KMS-11 (cell line): ENCODE data around the gene BEAN1.

ENCODE experiments used
- H2AFZ ChIP-seq: fragments of 200-600 bp; sonication (generic); 2 replicates; pipeline ENCODE4 v1.6.1; 2016; ENCODE audit warnings: antibody characterized with exemption, mixed run types, low read depth
- H3K27ac ChIP-seq: fragments of 200-600 bp; sonication (generic); 2 replicates; pipeline ENCODE4 v1.6.1; 2016; ENCODE audit warnings: mild to moderate bottlenecking, mixed run types
- H3K27me3 ChIP-seq: fragments of 200-600 bp; sonication (generic); 2 replicates; pipeline ENCODE4 v1.6.1; 2017; ENCODE audit warnings: mild to moderate bottlenecking, low read depth, mixed run types, moderate library complexity; ENCODE audit not compliant: insufficient read depth
- H3K36me3 ChIP-seq: fragments of 200-600 bp; sonication (generic); 2 replicates; pipeline ENCODE4 v1.6.1; 2017; ENCODE audit warnings: mild to moderate bottlenecking, mixed run types; ENCODE audit not compliant: insufficient read depth
- H3K4me1 ChIP-seq: fragments of 200-600 bp; sonication (generic); 2 replicates; pipeline ENCODE4 v1.6.1; 2016; ENCODE audit warnings: mild to moderate bottlenecking, low read depth, mixed run types; ENCODE audit not compliant: poor library complexity, severe bottlenecking
- H3K4me2 ChIP-seq: fragments of 200-600 bp; sonication (generic); 2 replicates; pipeline ENCODE4 v1.7.0; 2016; ENCODE audit warnings: mild to moderate bottlenecking, mixed run types
- H3K4me3 ChIP-seq: fragments of 200-600 bp; sonication (generic); IDR thresholded peaks from 2 replicates; pipeline ENCODE4 v1.6.1; 2017; ENCODE audit warnings: low read depth, low read length, mixed read lengths; ENCODE audit not compliant: insufficient read depth
- H3K79me2 ChIP-seq: fragments of 200-600 bp; sonication (generic); 2 replicates; pipeline ENCODE4 v1.6.1; 2016; ENCODE audit warnings: low read depth, mixed run types; ENCODE audit not compliant: insufficient read depth
- H3K9ac ChIP-seq: fragments of 200-600 bp; sonication (generic); 2 replicates; pipeline ENCODE4 v1.6.1; 2016; ENCODE audit warnings: mild to moderate bottlenecking, mixed run types
- H4K20me1 ChIP-seq: fragments of 200-600 bp; sonication (generic); 2 replicates; pipeline ENCODE4 v1.6.1; 2016; ENCODE audit warnings: mild to moderate bottlenecking, mixed run types; ENCODE audit not compliant: insufficient read depth
- TF ChIP-seq, protein P1 (sequence below): fragments of 200-600 bp; sonication (generic); conservative IDR thresholded peaks from 2 replicates; pipeline ENCODE4 v1.6.1; 2017; ENCODE audit warnings: low read depth, mild to moderate bottlenecking, antibody characterized with exemption, low read length, moderate library complexity, mixed read lengths

BEAN1 gene

DNA sequence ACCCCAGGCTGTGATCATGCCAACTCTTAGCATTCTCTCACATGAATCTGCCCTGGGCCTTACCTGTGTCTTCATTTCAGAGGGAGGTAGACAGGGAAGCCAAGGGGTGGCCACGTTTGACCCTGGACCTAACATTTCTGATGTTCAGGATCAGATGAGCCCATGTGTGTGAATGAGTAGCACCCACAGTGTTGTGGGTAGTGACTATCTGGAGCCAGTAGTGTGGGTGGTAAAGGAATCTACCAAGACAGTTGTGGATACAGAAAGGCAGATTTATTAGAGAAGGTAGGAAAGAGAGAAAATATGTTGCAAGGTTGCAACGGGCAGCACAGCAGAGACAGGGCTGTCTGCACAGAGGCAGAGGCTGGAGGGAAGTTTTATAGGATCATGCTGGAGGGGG lies 62.3 kb downstream of the BEAN1 start:
- H3K4me3 ChIP-seq: no peak overlapping the region
- no peak overlapping the region for H3K27ac ChIP-seq
- no peak overlapping the region for H3K9ac ChIP-seq
- H3K79me2 ChIP-seq: no peaks in the 10 kb centered on the region
- no peak overlapping the region for H2AFZ ChIP-seq
- TF ChIP-seq, protein P1, sequence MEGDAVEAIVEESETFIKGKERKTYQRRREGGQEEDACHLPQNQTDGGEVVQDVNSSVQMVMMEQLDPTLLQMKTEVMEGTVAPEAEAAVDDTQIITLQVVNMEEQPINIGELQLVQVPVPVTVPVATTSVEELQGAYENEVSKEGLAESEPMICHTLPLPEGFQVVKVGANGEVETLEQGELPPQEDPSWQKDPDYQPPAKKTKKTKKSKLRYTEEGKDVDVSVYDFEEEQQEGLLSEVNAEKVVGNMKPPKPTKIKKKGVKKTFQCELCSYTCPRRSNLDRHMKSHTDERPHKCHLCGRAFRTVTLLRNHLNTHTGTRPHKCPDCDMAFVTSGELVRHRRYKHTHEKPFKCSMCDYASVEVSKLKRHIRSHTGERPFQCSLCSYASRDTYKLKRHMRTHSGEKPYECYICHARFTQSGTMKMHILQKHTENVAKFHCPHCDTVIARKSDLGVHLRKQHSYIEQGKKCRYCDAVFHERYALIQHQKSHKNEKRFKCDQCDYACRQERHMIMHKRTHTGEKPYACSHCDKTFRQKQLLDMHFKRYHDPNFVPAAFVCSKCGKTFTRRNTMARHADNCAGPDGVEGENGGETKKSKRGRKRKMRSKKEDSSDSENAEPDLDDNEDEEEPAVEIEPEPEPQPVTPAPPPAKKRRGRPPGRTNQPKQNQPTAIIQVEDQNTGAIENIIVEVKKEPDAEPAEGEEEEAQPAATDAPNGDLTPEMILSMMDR: no peak
- H3K4me2 ChIP-seq: no peak overlapping the region
- H3K36me3 ChIP-seq: no peaks in the 10 kb centered on the region
- H3K27me3 ChIP-seq: no peaks in the 10 kb centered on the region
- H3K4me1 ChIP-seq: peaks cover under 1% of the 10 kb centered on the region
- H4K20me1 ChIP-seq: no peaks in the 10 kb centered on the region

DNA sequence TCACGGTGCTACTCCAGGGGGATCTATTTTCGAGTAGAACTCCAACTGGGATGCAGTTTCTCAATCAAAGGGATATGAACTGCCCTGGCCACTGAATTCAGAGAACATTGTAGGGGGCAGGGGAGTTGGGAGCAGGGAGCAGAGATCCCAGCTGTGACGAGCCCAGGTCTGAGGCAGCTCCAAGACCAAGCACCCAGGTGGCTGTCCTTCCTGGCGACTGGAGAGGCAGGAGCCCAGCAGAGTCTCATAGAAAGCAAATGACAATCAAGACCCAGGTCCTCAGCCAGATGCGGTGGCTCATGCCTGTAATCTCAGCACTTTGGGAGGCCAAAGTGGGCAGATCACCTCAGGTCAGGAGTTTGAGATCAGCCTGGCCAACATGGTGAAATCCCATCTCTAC lies 62.7 kb downstream of the BEAN1 start:
- no peaks in the 10 kb centered on the region for H3K79me2 ChIP-seq
- no peaks in the 10 kb centered on the region for H4K20me1 ChIP-seq
- H3K4me2 ChIP-seq: no peak overlapping the region
- no peaks in the 10 kb centered on the region for H3K36me3 ChIP-seq
- H3K4me1 ChIP-seq: peaks cover 4% of the 10 kb centered on the region
- TF ChIP-seq, protein P1: no peak
- no peak overlapping the region for H3K27ac ChIP-seq
- H3K4me3 ChIP-seq: no peak overlapping the region
- no peak overlapping the region for H3K9ac ChIP-seq
- H2AFZ ChIP-seq: no peak overlapping the region
- H3K27me3 ChIP-seq: no peaks in the 10 kb centered on the region

DNA sequence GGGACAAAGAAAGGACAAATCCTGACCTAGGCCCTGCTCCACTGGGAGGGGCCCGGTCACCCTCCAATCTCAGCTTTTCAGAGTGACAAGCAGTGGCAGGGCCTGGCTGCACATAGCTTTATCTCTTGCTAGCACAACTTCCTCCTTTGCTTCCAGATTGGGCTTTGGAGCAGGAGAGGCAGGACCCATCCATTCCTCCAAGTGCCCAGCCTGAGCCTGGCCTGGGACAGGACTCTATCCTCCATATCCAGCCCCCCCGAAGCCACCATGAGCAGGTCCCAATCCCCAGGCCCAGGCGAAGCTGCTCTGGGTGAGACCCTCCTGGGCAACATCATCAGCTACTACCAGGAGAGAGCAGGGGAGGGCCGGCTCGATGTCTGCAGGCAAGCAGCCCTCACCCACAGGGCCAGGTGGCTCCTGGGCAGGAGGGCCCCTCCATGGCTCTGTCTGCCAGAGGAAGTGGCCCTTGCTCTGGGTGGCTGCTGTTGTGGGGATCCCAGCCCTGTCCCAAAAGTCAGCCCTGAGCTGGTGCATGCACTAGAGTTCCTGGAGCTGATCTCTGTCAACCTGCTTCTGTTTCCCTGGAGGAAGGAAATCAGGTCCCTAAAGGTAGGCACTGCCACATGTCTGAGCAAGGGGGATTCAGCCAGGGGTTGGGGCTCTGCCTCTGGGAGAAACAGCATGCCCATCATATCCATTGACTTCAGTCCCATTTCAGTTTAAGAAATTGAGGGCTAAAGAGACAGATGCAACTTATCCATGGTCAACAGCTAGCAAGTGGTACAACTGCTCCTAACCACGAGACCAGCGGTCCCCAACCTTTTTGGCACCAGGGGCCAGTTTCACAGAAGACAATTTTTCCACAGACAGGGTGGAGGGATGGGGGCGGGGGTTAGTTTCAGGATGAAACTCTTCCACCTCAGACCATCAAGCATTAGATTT lies 64.0 kb downstream of the BEAN1 start:
- Histone ChIP-seq H3K79me2 (no peaks in the 10 kb centered on the region), H2AFZ (no peak overlapping the region), H3K27me3 (no peaks in the 10 kb centered on the region), H3K27ac (no peak overlapping the region), H3K4me3 (no peak overlapping the region), H3K4me2 (no peak overlapping the region), H3K36me3 (no peaks in the 10 kb centered on the region), H4K20me1 (no peaks in the 10 kb centered on the region), H3K9ac (no peak overlapping the region), H3K4me1 (peaks cover 12% of the 10 kb centered on the region)
- TF ChIP-seq, protein P1: no peak

DNA sequence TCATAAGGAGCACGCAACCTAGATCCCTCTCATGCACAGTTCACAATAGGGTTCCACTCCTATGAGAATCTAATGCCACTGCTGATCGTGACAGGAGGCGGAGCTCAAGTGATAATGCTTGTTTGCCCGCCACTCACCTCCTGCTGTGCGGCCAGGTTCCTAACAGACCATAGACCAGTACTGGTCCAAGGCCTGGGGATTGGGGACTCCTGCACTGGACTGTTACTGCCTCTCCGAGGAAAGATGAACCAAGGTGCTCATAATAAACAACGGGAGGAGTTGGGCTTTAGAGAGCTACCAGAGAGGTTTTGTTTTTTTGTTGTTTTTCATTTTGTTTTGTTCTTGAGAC lies 64.6 kb downstream of the BEAN1 start:
- Histone ChIP-seq H3K4me3 (no peak overlapping the region), H3K4me1 (peaks cover 12% of the 10 kb centered on the region), H3K9ac (no peak overlapping the region), H2AFZ (no peak overlapping the region), H4K20me1 (no peaks in the 10 kb centered on the region), H3K36me3 (no peaks in the 10 kb centered on the region), H3K79me2 (no peaks in the 10 kb centered on the region), H3K4me2 (no peak overlapping the region), H3K27ac (no peak overlapping the region), H3K27me3 (no peaks in the 10 kb centered on the region)
- TF ChIP-seq, protein P1: no peak
